ENCODE data around the gene LRRC45.

The LRRC45 gene

GRCh38 chr17:82020572-82021106, 2.5 kb upstream of the LRRC45 start:
- DNase-seq: no peak

- peak; percentile 58 for DNase-seq
These were observed 1.8 kb upstream of the LRRC45 start for GRCh38 chr17:82021107-82021899.

GRCh38 chr17:82021900-82022309, 1.2 kb upstream of the LRRC45 start:
- no peak for DNase-seq

- no peak for DNase-seq
These were observed 660 bp upstream of the LRRC45 start, which contains the start of gene CENPX for GRCh38 chr17:82022310-82022980. Gene CENPX, minus strand, starts transcription at chr17:82022878. Its CDS starts 17 bp downstream, at chr17:82022861.

- DNase-seq: peak; percentile 15
These were observed 539 bp downstream of the LRRC45 start for GRCh38 chr17:82023447-82024241.

- no peak for DNase-seq
These were observed 1.8 kb downstream of the LRRC45 start for GRCh38 chr17:82024859-82025258.

GRCh38 chr17:82025401-82026107, 2.4 kb downstream of the LRRC45 start:
- DNase-seq: no peak

GRCh38 chr17:82028246-82028645, 5.1 kb downstream of the LRRC45 start:
- no peak for DNase-seq

GRCh38 chr17:82028966-82029365, 5.9 kb downstream of the LRRC45 start:
- no peak for DNase-seq

GRCh38 chr17:82029391-82029790, 6.3 kb downstream of the LRRC45 start:
- no peak for DNase-seq

- no peak for DNase-seq
These were observed 6.9 kb downstream of the LRRC45 start for GRCh38 chr17:82029990-82030469.

GRCh38 chr17:82030470-82031302, 7.6 kb downstream of the LRRC45 start:
- peak; percentile 83 for DNase-seq

GRCh38 chr17:82031303-82031884, 8.3 kb downstream of the LRRC45 start, which contains the start of gene RAC3:
Gene RAC3, plus strand, starts transcription at chr17:82031678. Its CDS starts 84 bp downstream, at chr17:82031762.
- no peak for DNase-seq

GRCh38 chr17:82031885-82032627, 9.0 kb downstream of the LRRC45 start:
- no peak for DNase-seq

- no peak for DNase-seq
These were observed 10.4 kb downstream of the LRRC45 start for GRCh38 chr17:82033359-82034085.

GRCh38 chr17:82034371-82035011, 11.4 kb downstream of the LRRC45 start:
- no peak for DNase-seq

GRCh38 chr17:82035488-82035887, 12.4 kb downstream of the LRRC45 start:
- no peak for DNase-seq

- no peak for DNase-seq
These were observed 13.0 kb downstream of the LRRC45 start for GRCh38 chr17:82035956-82036633.
